ENCODE data around the gene BIN1. TPM values are rescaled to one million over a fixed set of nuclear protein-coding genes. Genes with fewer than 3 reads are reported as not detected.

Gene BIN1
- total and polyA plus RNA-seq, 2 donors (not counting 1 experiment from before 2014, with no cell fraction given): 90.6 to 92.3 TPM

DNA sequence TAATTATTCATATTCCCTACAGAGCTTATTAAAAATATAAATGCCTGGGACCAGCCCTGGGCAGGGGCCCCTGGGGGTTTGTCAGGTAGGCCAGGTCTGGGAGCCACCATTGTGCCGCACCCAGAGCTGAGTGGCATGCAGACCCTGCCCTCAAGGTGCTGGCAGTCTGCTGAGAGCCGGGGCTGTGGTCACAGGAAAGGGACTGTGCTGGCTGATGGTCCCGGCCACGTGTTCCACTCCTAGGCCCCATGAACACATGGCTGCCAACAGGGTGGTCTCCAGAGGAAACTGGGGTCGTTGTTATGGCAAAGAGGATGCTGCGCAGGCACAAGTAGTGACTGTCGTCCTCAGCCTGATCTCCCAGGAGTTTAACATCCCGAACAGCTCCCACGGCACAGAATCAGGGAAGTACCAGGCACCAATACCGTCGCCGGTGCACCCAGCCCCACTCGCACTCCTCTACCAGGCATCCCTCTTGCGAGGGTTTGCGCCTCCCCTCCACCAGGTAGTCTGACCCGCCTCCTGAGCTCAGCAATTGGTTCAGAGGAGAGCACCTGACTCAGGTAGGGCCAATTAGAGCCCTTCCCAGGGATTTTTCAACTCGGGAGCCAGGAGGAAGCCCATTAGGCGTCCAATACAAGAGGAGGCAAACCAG is 39.2 kb upstream of the BIN1 start:
- H3K9me3 Mint-ChIP-seq (ENCODE audit: insufficient read depth): peaks cover under 1% of the 10 kb centered on the region
- Histone ChIP-seq H3K9ac (ENCODE audit: low read length) (no peak overlapping the region), H3K27me3 (replicated peaks in 1 of 4; ENCODE audit: control extremely low read depth in 1 of 4, control insufficient read depth in 3 of 4, insufficient read depth in 4 of 4, low read length in 3 of 4) (no peaks in the 10 kb centered on the region), H3K9me3 (ENCODE audit: control extremely low read depth in 1 of 3, control insufficient read depth in 2 of 3, insufficient read depth in 1 of 3, low read length in 2 of 3) (peaks cover 0 to 12% (median 6%) of the 10 kb centered on the region in 3 donors), H3K27ac (ENCODE audit: low read length in 2 of 2) (no peak overlapping the region), H3K79me2 (ENCODE audit: control insufficient read depth, insufficient read depth, low read length) (no peaks in the 10 kb centered on the region), H4K20me1 (ENCODE audit: control insufficient read depth, insufficient read depth, low read length, poor library complexity, severe bottlenecking) (no peaks in the 10 kb centered on the region), H3K36me3 (replicated peaks in 1 of 2; ENCODE audit: control extremely low read depth in 1 of 2, control insufficient read depth in 1 of 2, extremely low read depth in 1 of 2, insufficient read depth in 2 of 2, low read length in 1 of 2) (no peaks in the 10 kb centered on the region), H3K4me1 (ENCODE audit: control insufficient read depth in 2 of 2, insufficient read depth in 2 of 2, low read length in 2 of 2) (no peaks in the 10 kb centered on the region), H3K4me2 (replicated peaks; ENCODE audit: low read depth, low read length, poor library complexity, severe bottlenecking) (no peak overlapping the region), H2AFZ (ENCODE audit: insufficient read depth, low read depth, low read length, poor library complexity, severe bottlenecking) (no peak overlapping the region), H3K4me3 (ENCODE audit: control extremely low read depth in 1 of 5, extremely low read depth in 1 of 5, insufficient read depth in 1 of 5, low read depth in 2 of 5, low read length in 4 of 5) (no peak overlapping the region)
- POLR2A ChIA-PET: no interaction called here
- no peaks in the 10 kb centered on the region for H3K4me1 Mint-ChIP-seq
- DNase-seq (no peak), ATAC-seq (ENCODE audit: low read depth) (no peak)
- H3K27ac Mint-ChIP-seq: no peak overlapping the region
- H3K4me3 Mint-ChIP-seq: no peak overlapping the region
- TF ChIP-seq EZH2 (IDR thresholded peaks at IDR 0.05; ENCODE audit: borderline replicate concordance, insufficient read depth, low read depth, low read length, poor library complexity, severe bottlenecking): no peak
- TF ChIP-seq, protein P1, sequence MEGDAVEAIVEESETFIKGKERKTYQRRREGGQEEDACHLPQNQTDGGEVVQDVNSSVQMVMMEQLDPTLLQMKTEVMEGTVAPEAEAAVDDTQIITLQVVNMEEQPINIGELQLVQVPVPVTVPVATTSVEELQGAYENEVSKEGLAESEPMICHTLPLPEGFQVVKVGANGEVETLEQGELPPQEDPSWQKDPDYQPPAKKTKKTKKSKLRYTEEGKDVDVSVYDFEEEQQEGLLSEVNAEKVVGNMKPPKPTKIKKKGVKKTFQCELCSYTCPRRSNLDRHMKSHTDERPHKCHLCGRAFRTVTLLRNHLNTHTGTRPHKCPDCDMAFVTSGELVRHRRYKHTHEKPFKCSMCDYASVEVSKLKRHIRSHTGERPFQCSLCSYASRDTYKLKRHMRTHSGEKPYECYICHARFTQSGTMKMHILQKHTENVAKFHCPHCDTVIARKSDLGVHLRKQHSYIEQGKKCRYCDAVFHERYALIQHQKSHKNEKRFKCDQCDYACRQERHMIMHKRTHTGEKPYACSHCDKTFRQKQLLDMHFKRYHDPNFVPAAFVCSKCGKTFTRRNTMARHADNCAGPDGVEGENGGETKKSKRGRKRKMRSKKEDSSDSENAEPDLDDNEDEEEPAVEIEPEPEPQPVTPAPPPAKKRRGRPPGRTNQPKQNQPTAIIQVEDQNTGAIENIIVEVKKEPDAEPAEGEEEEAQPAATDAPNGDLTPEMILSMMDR (IDR thresholded peaks at IDR 0.05): no peak
- intact Hi-C loops (cut with micrococcal nuclease): no loop called here
- peaks cover 3% of the 10 kb centered on the region for H3K27me3 Mint-ChIP-seq
- 91% methylated on average over 16 of the region's 18 CpGs for whole genome bisulfite sequencing (ENCODE audit: insufficient coverage)
- CTCF ChIA-PET: interaction anchor here (1.2 kb wide), 1 partner anchor 15 kb away, joined by 3 read pairs; no protein-coding TSS in a partner anchor

DNA sequence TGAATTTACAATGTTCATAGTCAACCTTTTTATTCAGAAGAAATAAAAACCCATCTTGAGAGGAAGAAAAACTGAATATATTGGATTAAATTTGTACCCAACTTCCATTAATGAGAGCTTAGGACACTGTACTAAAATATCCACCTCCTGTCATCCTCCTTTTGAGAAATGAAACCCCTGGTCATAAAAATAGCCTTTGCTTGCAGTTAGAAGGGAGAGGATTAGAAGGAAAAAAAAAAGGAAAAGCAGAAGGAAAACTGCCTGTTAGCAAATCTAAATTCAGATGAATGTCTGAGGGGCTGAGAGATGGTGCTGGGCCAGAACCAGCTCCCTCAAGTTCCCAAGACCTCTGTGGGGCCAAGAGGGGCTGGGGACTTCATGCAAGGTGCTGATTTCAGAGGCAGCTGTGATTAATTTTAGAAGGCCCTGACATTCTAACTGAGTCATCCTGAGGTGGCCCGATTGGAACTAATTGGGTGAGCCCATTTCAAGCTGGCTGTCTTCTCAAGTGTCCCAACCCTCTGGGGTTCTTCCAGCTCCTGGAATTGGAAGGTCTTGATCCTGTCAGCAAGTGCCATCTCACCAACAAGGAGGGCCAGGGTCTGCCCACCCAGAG is 38.4 kb upstream of the BIN1 start:
- TF ChIP-seq EZH2 (IDR thresholded peaks at IDR 0.05; ENCODE audit: borderline replicate concordance, insufficient read depth, low read depth, low read length, poor library complexity, severe bottlenecking): no peak
- TF ChIP-seq, protein P1 (IDR thresholded peaks at IDR 0.05): no peak
- Mint-ChIP-seq H3K27ac (no peak overlapping the region), H3K4me1 (no peaks in the 10 kb centered on the region), H3K4me3 (no peak overlapping the region), H3K9me3 (ENCODE audit: insufficient read depth) (no peaks in the 10 kb centered on the region), H3K27me3 (peaks cover 3% of the 10 kb centered on the region)
- ChIA-PET POLR2A (no interaction called here), CTCF (interaction anchor here (0.7 to 1.2 kb wide), 2 partner anchors 16 to 77 kb away, joined by 3 read pairs; no protein-coding TSS in a partner anchor)
- Histone ChIP-seq H4K20me1 (ENCODE audit: control insufficient read depth, insufficient read depth, low read length, poor library complexity, severe bottlenecking) (no peaks in the 10 kb centered on the region), H3K36me3 (replicated peaks in 1 of 2; ENCODE audit: control extremely low read depth in 1 of 2, control insufficient read depth in 1 of 2, extremely low read depth in 1 of 2, insufficient read depth in 2 of 2, low read length in 1 of 2) (no peaks in the 10 kb centered on the region), H3K27me3 (replicated peaks in 1 of 4; ENCODE audit: control extremely low read depth in 1 of 4, control insufficient read depth in 3 of 4, insufficient read depth in 4 of 4, low read length in 3 of 4) (no peaks in the 10 kb centered on the region), H3K4me2 (replicated peaks; ENCODE audit: low read depth, low read length, poor library complexity, severe bottlenecking) (no peak overlapping the region), H2AFZ (ENCODE audit: insufficient read depth, low read depth, low read length, poor library complexity, severe bottlenecking) (no peak overlapping the region), H3K9me3 (ENCODE audit: control extremely low read depth in 1 of 3, control insufficient read depth in 2 of 3, insufficient read depth in 1 of 3, low read length in 2 of 3) (peaks cover 0 to 6% (median 0%) of the 10 kb centered on the region in 3 donors), H3K9ac (ENCODE audit: low read length) (no peak overlapping the region), H3K27ac (ENCODE audit: low read length in 2 of 2) (no peak overlapping the region), H3K4me1 (ENCODE audit: control insufficient read depth in 2 of 2, insufficient read depth in 2 of 2, low read length in 2 of 2) (no peaks in the 10 kb centered on the region), H3K4me3 (ENCODE audit: control extremely low read depth in 1 of 5, extremely low read depth in 1 of 5, insufficient read depth in 1 of 5, low read depth in 2 of 5, low read length in 4 of 5) (no peak overlapping the region), H3K79me2 (ENCODE audit: control insufficient read depth, insufficient read depth, low read length) (no peaks in the 10 kb centered on the region)
- intact Hi-C loops (cut with micrococcal nuclease): no loop called here
- DNase-seq (no peak), ATAC-seq (ENCODE audit: low read depth) (no peak)
- 71% methylated on average over 1 of the region's 1 CpG for whole genome bisulfite sequencing (ENCODE audit: insufficient coverage)
